Ovary (tissue), 9 donors: ENCODE data around the gene PROZ. TPM values are rescaled to one million over a fixed set of nuclear protein-coding genes. Genes with fewer than 3 reads are reported as not detected.

Experiments used
- DNase-seq, 5 donors: peaks; one replicate each; pipeline ENCODE4 v3.0.0-alpha.2; 2019 to 2020
- H3K27ac ChIP-seq, 2 donors: fragments of 200-600 bp; one replicate each; pipeline versions ENCODE4 v1.5.1 to v1.8.0; 2019 to 2022
- H3K27me3 ChIP-seq: fragments of 200-600 bp; one replicate; pipeline ENCODE4 v1.8.0; 2022
- H3K36me3 ChIP-seq: fragments of 200-600 bp; sonication (generic); one replicate; pipeline ENCODE4 v1.5.1; 2019
- H3K4me1 ChIP-seq: one replicate; pipeline ENCODE4 v1.8.1; 2013; ENCODE audit warnings: mild to moderate bottlenecking, moderate library complexity; ENCODE audit not compliant: insufficient read depth
- H3K4me3 ChIP-seq: fragments of 200-600 bp; sonication (generic); one replicate; pipeline ENCODE4 v1.5.1; 2017
- H3K9me3 ChIP-seq, 2 donors: fragments of 200-600 bp in 1 of 2; sonication (generic) in 1 of 2; one replicate each; pipeline versions ENCODE4 v1.5.1 to v1.8.1; 2013 to 2019; ENCODE audit warnings: mild to moderate bottlenecking in 1 of 2, moderate library complexity in 1 of 2
- EP300 ChIP-seq: sonication (generic); formaldehyde crosslinking; IDR thresholded peaks from one replicate; pipeline ENCODE4 v1.6.1; 2017; ENCODE audit warnings: antibody characterized with exemption
- POLR2A ChIP-seq: fragments of 450-650 bp; IDR thresholded peaks from one replicate; pipeline ENCODE4 v1.6.1; 2017; ENCODE audit warnings: antibody characterized with exemption, mild to moderate bottlenecking, moderate library complexity
- WGBS, 3 donors: extraction: QIAGEN DNeasy Blood & Tissue Kit in 1 of 3; methylation state at CpG; one replicate each; pipeline versions ENCODE4 v1.1.5 to v1.1.7; 2013 to 2017; 5-methylcytosine and 5-hydroxymethylcytosine counted together
- intact Hi-C, 4 donors: fragments of 100-400 bp; cut with DNase I; formaldehyde crosslinking; loops; one replicate each; pipeline versions ENCODE4 v1.11.0 to v1.15.1; 2022 to 2023
- polyA plus RNA-seq, 2 donors: library from polyadenylated mRNA; stranded (reverse); fragments of 200-250 nt in 1 of 2; fragments of 350-450 nt in 1 of 2; fragmentation: Illumina TruSeq in 1 of 2; extraction: RNeasy Lipid Tissue Mini Kit (QIAGEN cat#74804) in 1 of 2; gene quantifications; one replicate each; pipeline ENCODE4 v1.2.3, GENCODE V29; 2013 to 2014
- total RNA-seq, 7 donors: library from RNA; depleted of rRNA in 2 of 7; stranded (reverse); fragments of >200 nt in 2 of 7; fragmentation: NEBNext Ultra II Directional in 3 of 7; extraction: Animal tissue kit (Norgen Biotek cat#: 25700) in 3 of 7; gene quantifications; one replicate each; pipeline versions ENCODE4 v1.1.0 to v1.2.4, GENCODE V29; 2016 to 2023
- TF ChIP-seq, protein P1 (sequence below), 3 donors: fragments of 450-650 bp in 2 of 3; fragments of 200-600 bp in 1 of 3; IDR thresholded peaks; one replicate each; pipeline versions ENCODE4 v1.5.1 to v1.8.0; 2016 to 2022; ENCODE audit warnings: antibody characterized with exemption in 3 of 3, mild to moderate bottlenecking in 1 of 3
- donor health status: DM: no; HTN: no; CAD: no; lungs with moderate emphysema.
- donor health status: DM: no; HTN: no; CAD: no.
- donor health status: Bipolar disorder and iron deficiency.
- donor health status: DM: yes; HTN: yes; CAD: no.
- donor health status: DM: no; HTN: no; CAD: no.
- donor health status: DM: yes; HTN: yes; CAD: no.

Gene PROZ
- total and polyA plus RNA-seq, 9 donors = not detected

DNA sequence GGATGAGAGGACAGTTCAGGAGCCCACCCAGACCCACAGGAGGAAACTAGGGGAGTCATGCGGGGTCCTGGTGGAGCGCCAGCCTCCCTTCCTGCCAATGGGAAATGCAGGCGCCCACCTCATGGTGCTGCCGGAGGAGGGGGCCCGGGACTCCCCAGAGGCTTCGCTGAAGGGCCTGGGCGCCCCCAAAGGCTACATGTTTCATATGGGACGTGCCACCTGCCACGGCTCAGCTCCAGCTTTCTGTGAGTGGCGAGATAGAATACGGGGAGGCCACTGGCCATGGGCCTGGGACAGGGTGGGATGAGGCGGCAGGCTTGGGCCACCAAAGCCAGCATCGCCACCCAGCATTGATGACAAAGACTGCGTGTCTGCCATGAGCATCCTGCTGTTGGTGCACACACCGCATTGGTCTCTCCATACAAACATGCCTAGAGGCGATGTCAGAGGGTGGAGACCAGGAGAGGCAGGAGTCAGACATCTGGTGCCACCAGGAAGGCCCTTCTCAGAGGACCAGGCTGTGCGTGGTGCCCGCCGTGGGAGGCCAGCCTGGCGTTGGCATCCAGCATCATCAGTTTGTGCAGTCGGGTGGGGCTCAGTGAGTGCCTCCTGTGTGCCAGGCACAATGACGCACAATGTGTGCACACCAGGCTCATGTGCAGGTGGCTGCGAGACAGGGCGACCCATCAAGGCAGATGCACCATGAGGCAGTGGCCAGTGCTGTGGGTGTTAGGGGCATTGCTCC lies 37.1 kb upstream of the PROZ start:
- Histone ChIP-seq H3K4me3 (no peak overlapping the region), H3K36me3 (no peaks in the 10 kb centered on the region), H3K27me3 (no peaks in the 10 kb centered on the region), H3K27ac (peak overlapping the region; percentile 63 to 82), H3K4me1 (peaks cover 8% of the 10 kb centered on the region), H3K9me3 (no peaks in the 10 kb centered on the region)
- 91 to 96% (median 95%) methylated on average over 24 of the region's 24 CpGs for WGBS, 3 donors
- peak in 1 of 5 donors; percentile 13 for DNase-seq
- TF ChIP-seq, protein P1, sequence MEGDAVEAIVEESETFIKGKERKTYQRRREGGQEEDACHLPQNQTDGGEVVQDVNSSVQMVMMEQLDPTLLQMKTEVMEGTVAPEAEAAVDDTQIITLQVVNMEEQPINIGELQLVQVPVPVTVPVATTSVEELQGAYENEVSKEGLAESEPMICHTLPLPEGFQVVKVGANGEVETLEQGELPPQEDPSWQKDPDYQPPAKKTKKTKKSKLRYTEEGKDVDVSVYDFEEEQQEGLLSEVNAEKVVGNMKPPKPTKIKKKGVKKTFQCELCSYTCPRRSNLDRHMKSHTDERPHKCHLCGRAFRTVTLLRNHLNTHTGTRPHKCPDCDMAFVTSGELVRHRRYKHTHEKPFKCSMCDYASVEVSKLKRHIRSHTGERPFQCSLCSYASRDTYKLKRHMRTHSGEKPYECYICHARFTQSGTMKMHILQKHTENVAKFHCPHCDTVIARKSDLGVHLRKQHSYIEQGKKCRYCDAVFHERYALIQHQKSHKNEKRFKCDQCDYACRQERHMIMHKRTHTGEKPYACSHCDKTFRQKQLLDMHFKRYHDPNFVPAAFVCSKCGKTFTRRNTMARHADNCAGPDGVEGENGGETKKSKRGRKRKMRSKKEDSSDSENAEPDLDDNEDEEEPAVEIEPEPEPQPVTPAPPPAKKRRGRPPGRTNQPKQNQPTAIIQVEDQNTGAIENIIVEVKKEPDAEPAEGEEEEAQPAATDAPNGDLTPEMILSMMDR (IDR thresholded peaks at IDR 0.05) = no peak
- no peak for TF ChIP-seq POLR2A
- TF ChIP-seq EP300 = no peak
- intact Hi-C loops = no loop called here

DNA sequence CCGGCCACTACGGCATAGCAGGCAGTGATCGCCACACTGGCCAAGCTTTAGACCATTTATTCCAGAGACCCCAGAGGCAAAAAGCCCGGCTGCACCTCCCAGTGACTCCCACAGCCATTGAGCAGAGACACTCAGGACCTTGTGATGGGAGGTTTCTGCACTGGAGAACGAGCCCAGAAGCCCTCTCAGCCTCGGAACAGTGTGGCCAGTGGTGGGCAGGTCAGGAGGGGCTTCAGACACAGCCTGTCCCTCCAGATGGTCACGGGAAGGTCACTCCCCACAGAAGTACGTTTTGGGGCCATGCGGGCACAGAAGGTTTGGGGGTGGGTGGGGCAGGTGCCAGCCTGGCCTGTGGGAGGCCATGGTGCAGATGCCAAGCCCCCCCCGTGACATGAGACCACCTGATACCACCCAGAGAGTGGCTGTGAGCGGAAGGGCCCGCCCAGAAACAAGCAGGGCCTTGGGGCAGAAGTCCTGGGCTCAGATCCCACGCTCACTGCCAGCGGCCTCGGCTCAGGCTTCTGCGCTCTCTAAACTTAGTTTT lies 36.4 kb upstream of the PROZ start:
- peaks cover 8% of the 10 kb centered on the region for H3K4me1 ChIP-seq
- H3K9me3 ChIP-seq = no peaks in the 10 kb centered on the region
- no peaks in the 10 kb centered on the region for H3K27me3 ChIP-seq
- peak overlapping the region; percentile 25 for H3K4me3 ChIP-seq
- H3K27ac ChIP-seq = peak overlapping the region; percentile 63 to 82
- 45 to 50% (median 45%) methylated on average over 16 of the region's 16 CpGs for WGBS, 3 donors
- H3K36me3 ChIP-seq = no peaks in the 10 kb centered on the region
- intact Hi-C loops = no loop called here
- DNase-seq = peak; percentile 25 to 68 (median 44)
- no peak for TF ChIP-seq EP300
- no peak for TF ChIP-seq POLR2A
- TF ChIP-seq, protein P1 (IDR thresholded peaks at IDR 0.05) = no peak

DNA sequence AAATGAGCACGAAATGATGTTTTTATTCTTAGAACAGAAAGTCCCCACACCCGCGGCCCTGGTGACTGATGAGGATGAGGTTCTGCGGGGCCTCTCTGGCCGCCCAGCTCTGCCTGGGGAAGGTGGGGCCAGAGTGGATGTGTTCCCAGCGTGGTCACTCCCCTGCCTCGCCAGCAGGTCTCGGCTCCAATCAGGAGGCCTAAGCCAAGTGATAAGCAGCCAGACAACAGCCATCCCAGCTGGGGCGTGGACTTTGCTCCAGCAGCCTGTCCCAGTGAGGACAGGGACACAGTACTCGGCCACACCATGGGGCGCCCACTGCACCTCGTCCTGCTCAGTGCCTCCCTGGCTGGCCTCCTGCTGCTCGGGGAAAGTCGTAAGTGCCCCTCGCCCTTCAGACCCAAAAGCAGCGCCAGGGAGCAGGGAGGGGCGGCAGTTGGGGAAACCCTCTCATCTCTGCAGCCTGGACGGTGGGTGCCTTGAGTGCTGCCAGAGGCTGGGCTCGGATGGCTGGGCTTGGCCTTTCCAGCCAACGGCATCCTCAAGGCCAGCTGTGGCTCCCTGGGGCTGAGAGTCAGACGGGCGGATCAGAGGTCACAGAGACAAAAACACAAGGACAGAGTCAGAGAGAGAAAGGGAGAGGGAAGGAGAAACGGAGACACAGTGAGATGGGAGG lies 35.8 kb upstream of the PROZ start, which contains the start of gene F10:
TSS of gene F10 (plus strand) at position 250 of the 676 bp plus-strand sequence. CDS start at position 307, 57 bp downstream.
- peak; percentile 72 to 84 (median 79) for DNase-seq
- no peaks in the 10 kb centered on the region for H3K9me3 ChIP-seq
- H3K4me3 ChIP-seq = peak within 1 kb of the TSS; percentile 25
- H3K4me1 ChIP-seq = peaks cover 8% of the 10 kb centered on the region
- H3K36me3 ChIP-seq = no peaks in the 10 kb centered on the region
- H3K27ac ChIP-seq = peak within 1 kb of the TSS; percentile 63 to 82
- H3K27me3 ChIP-seq = no peaks in the 10 kb centered on the region
- WGBS, 3 donors = 6 to 16% (median 8%) methylated on average over 16 to 23 of the region's 23 CpGs
- TF ChIP-seq, protein P1 (IDR thresholded peaks at IDR 0.05) = peak in 1 of 3 donors; percentile 34
- TF ChIP-seq POLR2A (peak; percentile 54), EP300 (no peak)
- intact Hi-C loops = no loop called here
